Mononuclear cell (primary cell): ENCODE results near the gene PDE4D. TPM values are rescaled to one million over a fixed set of nuclear protein-coding genes. Genes with fewer than 3 reads are reported as not detected.

Experiments
- H3K27me3 ChIP-seq: 2 replicates; pipeline ENCODE4 v1.6.0; 2011; ENCODE audit warnings: low read length, control low read depth; ENCODE audit not compliant: insufficient read depth
- H3K4me1 ChIP-seq: 2 replicates; pipeline ENCODE4 v1.5.1; 2011; ENCODE audit warnings: mild to moderate bottlenecking, low read length, control low read depth; ENCODE audit not compliant: insufficient read depth
- H3K4me3 ChIP-seq: 2 replicates; pipeline ENCODE4 v1.5.1; 2011; ENCODE audit warnings: mild to moderate bottlenecking, low read length, moderate library complexity
- H3K9me3 ChIP-seq: 2 replicates; pipeline ENCODE4 v1.5.1; 2011; ENCODE audit warnings: low read depth, mild to moderate bottlenecking, control low read depth, low read length
- total RNA-seq: library from RNA; depleted of rRNA; stranded (reverse); fragments of >200 nt; gene quantifications from one replicate; pipeline ENCODE4 v1.2.3, GENCODE V29; 2012

PDE4D gene
- total RNA-seq, 1 donor = 171 TPM

GRCh38 chr5:59731809-59732208 is 161.7 kb downstream of the PDE4D start:
- Histone ChIP-seq H3K27me3 (no peaks in the 10 kb centered on the region), H3K4me3 (no peak overlapping the region), H3K9me3 (no peaks in the 10 kb centered on the region), H3K4me1 (no peaks in the 10 kb centered on the region)

DNA sequence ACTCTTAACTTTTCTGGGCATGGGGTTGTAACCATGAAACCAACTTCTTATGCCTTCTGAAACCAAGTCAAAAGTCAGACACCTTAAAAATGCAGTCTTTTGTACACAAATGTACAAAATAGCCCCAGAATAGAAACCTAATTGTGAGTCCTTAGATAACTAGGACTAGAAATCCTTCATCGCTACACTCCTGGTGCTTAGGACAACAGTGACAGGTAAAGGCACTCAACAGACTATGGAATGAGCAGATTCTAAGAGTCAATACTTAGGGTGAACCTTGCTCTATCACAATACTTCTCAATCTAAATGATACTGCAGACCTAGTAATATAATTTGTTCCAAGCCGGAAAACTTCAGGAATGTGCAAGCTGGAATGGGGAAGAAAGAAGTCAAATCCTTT is 163.7 kb downstream of the PDE4D start:
- no peaks in the 10 kb centered on the region for H3K9me3 ChIP-seq
- no peaks in the 10 kb centered on the region for H3K4me1 ChIP-seq
- no peak overlapping the region for H3K4me3 ChIP-seq
- no peaks in the 10 kb centered on the region for H3K27me3 ChIP-seq

- Histone ChIP-seq H3K27me3 (no peaks in the 10 kb centered on the region), H3K4me3 (no peak overlapping the region), H3K4me1 (no peaks in the 10 kb centered on the region), H3K9me3 (no peaks in the 10 kb centered on the region)
Measured at GRCh38 chr5:59729357-59729756, 164.2 kb downstream of the PDE4D start.

GRCh38 chr5:59728356-59728755 is 165.2 kb downstream of the PDE4D start:
- H3K27me3 ChIP-seq = no peaks in the 10 kb centered on the region
- H3K4me1 ChIP-seq = no peaks in the 10 kb centered on the region
- H3K4me3 ChIP-seq = no peak overlapping the region
- no peaks in the 10 kb centered on the region for H3K9me3 ChIP-seq

GRCh38 chr5:59727186-59727585 is 166.3 kb downstream of the PDE4D start:
- H3K4me1 ChIP-seq = no peaks in the 10 kb centered on the region
- no peak overlapping the region for H3K4me3 ChIP-seq
- no peaks in the 10 kb centered on the region for H3K27me3 ChIP-seq

DNA sequence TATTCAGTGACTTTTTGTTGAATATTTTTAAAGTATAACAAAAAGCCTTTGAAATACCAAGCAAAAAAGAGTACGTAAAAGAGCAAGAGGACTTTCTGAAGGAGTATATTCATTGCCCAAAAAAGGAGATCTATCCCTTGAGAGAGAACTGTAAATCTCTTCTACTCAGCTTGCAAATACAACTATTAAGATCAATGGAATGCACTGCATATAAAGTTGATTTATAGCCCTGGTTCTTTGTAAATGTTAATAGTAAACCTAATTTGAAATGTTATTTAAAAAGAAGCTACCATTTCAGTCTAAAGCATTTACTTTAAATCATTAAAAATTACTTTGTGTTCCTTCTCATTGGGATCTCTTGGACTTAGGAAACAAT is 168.1 kb downstream of the PDE4D start:
- H3K4me1 ChIP-seq = no peaks in the 10 kb centered on the region
- no peaks in the 10 kb centered on the region for H3K27me3 ChIP-seq
- H3K9me3 ChIP-seq = no peaks in the 10 kb centered on the region
- no peak overlapping the region for H3K4me3 ChIP-seq

More at GRCh38 chr5:59727186-59727585, 166.3 kb downstream of the PDE4D start:
- H3K9me3 ChIP-seq = no peaks in the 10 kb centered on the region

- H3K4me3 ChIP-seq = no peak overlapping the region
- no peaks in the 10 kb centered on the region for H3K27me3 ChIP-seq
- H3K9me3 ChIP-seq = no peaks in the 10 kb centered on the region
- H3K4me1 ChIP-seq = no peaks in the 10 kb centered on the region
Measured at GRCh38 chr5:59724482-59725391, 168.8 kb downstream of the PDE4D start.

GRCh38 chr5:59722874-59723273 is 170.7 kb downstream of the PDE4D start:
- H3K27me3 ChIP-seq = no peaks in the 10 kb centered on the region
- no peak overlapping the region for H3K4me3 ChIP-seq
- no peaks in the 10 kb centered on the region for H3K4me1 ChIP-seq
- H3K9me3 ChIP-seq = no peaks in the 10 kb centered on the region

- H3K27me3 ChIP-seq = no peaks in the 10 kb centered on the region
Measured at GRCh38 chr5:59721741-59722140, 171.8 kb downstream of the PDE4D start.

DNA sequence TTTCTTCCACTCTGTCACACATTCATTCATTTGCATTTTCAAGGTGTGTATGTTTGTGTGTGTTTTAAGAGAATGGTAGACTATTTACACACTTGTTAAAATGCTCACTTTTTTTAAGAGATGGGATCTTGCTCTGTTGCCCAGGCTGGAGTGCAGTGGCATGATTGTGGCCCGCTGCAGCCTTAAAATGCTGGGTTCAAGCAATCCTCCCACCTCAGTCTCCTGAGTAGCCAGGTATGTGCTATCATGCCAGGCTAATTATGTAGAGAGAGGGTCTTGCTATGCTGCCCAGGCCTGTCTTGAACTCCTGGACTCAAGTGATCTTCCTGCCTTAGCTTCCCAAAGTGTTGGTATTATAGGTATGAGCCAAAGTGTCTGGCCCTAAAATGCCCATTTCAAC is 173.5 kb downstream of the PDE4D start:
- Histone ChIP-seq H3K9me3 (no peaks in the 10 kb centered on the region), H3K4me3 (no peak overlapping the region), H3K27me3 (no peaks in the 10 kb centered on the region), H3K4me1 (no peaks in the 10 kb centered on the region)

More at GRCh38 chr5:59721741-59722140, 171.8 kb downstream of the PDE4D start:
- no peak overlapping the region for H3K4me3 ChIP-seq
- H3K9me3 ChIP-seq = no peaks in the 10 kb centered on the region
- H3K4me1 ChIP-seq = no peaks in the 10 kb centered on the region

- Histone ChIP-seq H3K9me3 (no peaks in the 10 kb centered on the region), H3K27me3 (no peaks in the 10 kb centered on the region), H3K4me1 (no peaks in the 10 kb centered on the region), H3K4me3 (no peak overlapping the region)
Measured at GRCh38 chr5:59716966-59717500, 176.5 kb downstream of the PDE4D start.

GRCh38 chr5:59716029-59716428 is 177.5 kb downstream of the PDE4D start:
- H3K4me3 ChIP-seq = no peak overlapping the region
- H3K4me1 ChIP-seq = no peaks in the 10 kb centered on the region
- H3K27me3 ChIP-seq = no peaks in the 10 kb centered on the region
- H3K9me3 ChIP-seq = no peaks in the 10 kb centered on the region

DNA sequence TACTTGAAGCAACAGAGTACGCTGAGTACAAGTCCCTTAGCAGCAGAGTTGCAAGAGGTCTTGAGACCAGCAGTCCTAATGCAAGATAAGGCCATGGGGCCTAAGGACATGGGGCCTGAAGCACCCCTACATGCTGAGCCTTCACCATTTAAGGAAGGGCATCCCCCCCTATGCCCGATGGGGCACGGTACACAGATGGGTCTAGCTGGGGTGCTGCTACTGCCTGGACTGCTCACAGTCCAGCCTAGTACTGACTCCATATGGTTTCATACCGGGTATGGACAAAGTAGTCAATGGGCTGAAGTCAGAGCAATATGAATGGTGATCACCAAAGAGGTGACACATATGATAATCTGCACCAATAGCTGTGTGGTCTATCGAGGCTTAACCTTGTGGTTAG is 178.3 kb downstream of the PDE4D start:
- Histone ChIP-seq H3K9me3 (no peaks in the 10 kb centered on the region), H3K4me1 (no peaks in the 10 kb centered on the region), H3K4me3 (no peak overlapping the region), H3K27me3 (no peaks in the 10 kb centered on the region)

- H3K27me3 ChIP-seq = no peaks in the 10 kb centered on the region
- no peaks in the 10 kb centered on the region for H3K9me3 ChIP-seq
Measured at GRCh38 chr5:59713498-59713844, 180.1 kb downstream of the PDE4D start.

DNA sequence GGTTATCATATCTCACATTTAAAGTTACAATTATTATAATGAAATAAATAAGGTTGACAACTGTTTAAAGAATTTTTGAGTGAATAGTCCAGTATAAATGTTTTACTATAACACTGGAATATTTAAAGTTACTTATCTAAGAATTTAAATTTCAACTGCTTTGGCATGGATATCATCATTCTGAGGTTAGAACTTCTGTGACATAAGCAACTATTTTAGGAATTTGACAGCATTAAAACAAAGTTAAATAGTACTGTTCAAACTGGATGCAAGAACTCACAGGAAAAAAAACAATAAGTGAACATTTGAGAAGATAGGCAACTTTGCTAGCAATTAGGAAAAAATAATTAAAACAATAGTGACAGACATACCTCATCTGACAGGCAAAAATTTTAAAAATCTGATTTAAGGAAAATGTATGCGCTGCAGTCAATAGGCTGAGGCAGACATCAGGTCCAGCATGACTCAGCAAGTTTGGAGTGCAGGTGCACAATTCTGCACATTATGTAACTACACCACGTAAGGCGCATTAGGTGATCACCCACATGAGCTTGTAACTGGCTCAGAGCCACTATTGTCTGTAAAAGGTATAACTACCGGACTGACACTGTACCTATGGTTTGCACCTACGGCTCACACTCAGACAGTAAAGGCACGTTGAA is 180.6 kb downstream of the PDE4D start:
- H3K4me1 ChIP-seq = no peaks in the 10 kb centered on the region
- no peaks in the 10 kb centered on the region for H3K27me3 ChIP-seq
- H3K4me3 ChIP-seq = no peak overlapping the region
- H3K9me3 ChIP-seq = no peaks in the 10 kb centered on the region

More at GRCh38 chr5:59713498-59713844, 180.1 kb downstream of the PDE4D start:
- Histone ChIP-seq H3K4me1 (no peaks in the 10 kb centered on the region), H3K4me3 (no peak overlapping the region)
